ENCODE measurements around the gene SPRR5.

The SPRR5 gene

GRCh38 chr1:152946248-152946647 lies 758 bp upstream of the SPRR5 start:
- DNase-seq (ENCODE audit: low spot score), result no peak

GRCh38 chr1:152951711-152952110 lies 4.7 kb downstream of the SPRR5 start:
- DNase-seq (ENCODE audit: low spot score), result no peak

GRCh38 chr1:152953761-152954160 lies 6.8 kb downstream of the SPRR5 start:
- peak; percentile 11 for DNase-seq (ENCODE audit: low spot score)

GRCh38 chr1:152954436-152954835 lies 7.4 kb downstream of the SPRR5 start:
- DNase-seq (ENCODE audit: low spot score), result peak; percentile 50

- DNase-seq (ENCODE audit: low spot score), result no peak
These were observed 10.6 kb downstream of the SPRR5 start for GRCh38 chr1:152957561-152957960.

- no peak for DNase-seq (ENCODE audit: low spot score)
These were observed 12.3 kb downstream of the SPRR5 start for GRCh38 chr1:152959273-152959672.

- DNase-seq (ENCODE audit: low spot score), result no peak
These were observed 12.9 kb downstream of the SPRR5 start for GRCh38 chr1:152959801-152960451.

GRCh38 chr1:152960452-152961044 lies 13.5 kb downstream of the SPRR5 start:
- no peak for DNase-seq (ENCODE audit: low spot score)

- DNase-seq (ENCODE audit: low spot score), result no peak
These were observed 14.4 kb downstream of the SPRR5 start for GRCh38 chr1:152961226-152961891.

GRCh38 chr1:152962876-152963415 lies 15.9 kb downstream of the SPRR5 start:
- no peak for DNase-seq (ENCODE audit: low spot score)

GRCh38 chr1:152964536-152964935 lies 17.5 kb downstream of the SPRR5 start:
- no peak for DNase-seq (ENCODE audit: low spot score)

- no peak for DNase-seq (ENCODE audit: low spot score)
These were observed 18.8 kb downstream of the SPRR5 start for GRCh38 chr1:152965853-152966252.

GRCh38 chr1:152967201-152967600 lies 20.2 kb downstream of the SPRR5 start:
- DNase-seq (ENCODE audit: low spot score), result no peak

GRCh38 chr1:152968248-152968647 lies 21.2 kb downstream of the SPRR5 start:
- no peak for DNase-seq (ENCODE audit: low spot score)

- no peak for DNase-seq (ENCODE audit: low spot score)
These were observed 22.0 kb downstream of the SPRR5 start for GRCh38 chr1:152969036-152969435.

GRCh38 chr1:152970495-152970894 lies 23.5 kb downstream of the SPRR5 start, which contains the start of gene SPRR4:
Gene SPRR4, plus strand, starts transcription at chr1:152970648. Its CDS starts 1,243 bp downstream, at chr1:152971891.
- no peak for DNase-seq (ENCODE audit: low spot score)

GRCh38 chr1:152972196-152972886 lies 25.3 kb downstream of the SPRR5 start:
- DNase-seq (ENCODE audit: low spot score), result no peak

- DNase-seq (ENCODE audit: low spot score), result no peak
These were observed 29.7 kb downstream of the SPRR5 start for GRCh38 chr1:152976688-152977087.

GRCh38 chr1:152977614-152978013 lies 30.6 kb downstream of the SPRR5 start:
- no peak for DNase-seq (ENCODE audit: low spot score)

- no peak for DNase-seq (ENCODE audit: low spot score)
These were observed 33.7 kb downstream of the SPRR5 start for GRCh38 chr1:152980676-152981075.

- DNase-seq (ENCODE audit: low spot score), result no peak
These were observed 34.3 kb downstream of the SPRR5 start for GRCh38 chr1:152981146-152981871.

GRCh38 chr1:152982076-152982475 lies 35.1 kb downstream of the SPRR5 start:
- DNase-seq (ENCODE audit: low spot score), result no peak
